HEK293 (cell line): ENCODE results near the gene ZDHHC14.
A peak's percentile ranks its signal among the peaks of the same experiment; 100 is the strongest.

Experiments used
- CTCF ChIA-PET: fragments of 350-600 bp; formaldehyde crosslinking; extraction: SDS; loops from one replicate; lab custom pipeline; 2021; ENCODE audit warnings: antibody characterized with exemption; lab: Yijun Ruan, JAX
- POLR2A ChIA-PET: fragments of 300-600 bp; formaldehyde crosslinking; extraction: SDS; loops from one replicate; lab custom pipeline; 2020; ENCODE audit warnings: antibody characterized with exemption, inconsistent platforms; lab: Yijun Ruan, JAX
- H3K27ac ChIP-seq: fragments of 200-500 bp; sonication (Bioruptor generic); 2 replicates; pipeline ENCODE4 v1.5.1; 2014; ENCODE audit warnings: low read depth, low read length, control low read depth, inconsistent platforms; ENCODE audit errors: extremely low read depth
- H3K36me3 ChIP-seq, 2 experiments: fragments of 200-500 bp in 1 of 2; sonication (Bioruptor generic) in 1 of 2; 1 replicate in 1 of 2; 2 replicates in 1 of 2; pipeline ENCODE4 v1.5.1; 2014 to 2017; ENCODE audit warnings: inconsistent platforms in 2 of 2, low read length in 2 of 2; ENCODE audit not compliant: control insufficient read depth in 2 of 2, insufficient read depth in 1 of 2
- H3K4me1 ChIP-seq: fragments of 200-500 bp; sonication (Bioruptor generic); 2 replicates; pipeline ENCODE4 v1.5.1; 2014; ENCODE audit warnings: mild to moderate bottlenecking, low read length, inconsistent platforms; ENCODE audit not compliant: control insufficient read depth, insufficient read depth
- H3K4me3 ChIP-seq: 2 replicates; pipeline ENCODE4 v1.5.1; 2011; ENCODE audit warnings: low read depth, mild to moderate bottlenecking, control low read depth, low read length, moderate library complexity
- H3K9me3 ChIP-seq: fragments of 200-500 bp; sonication (Bioruptor generic); 2 replicates; pipeline ENCODE4 v1.5.1; 2014; ENCODE audit warnings: low read depth, low read length, inconsistent platforms; ENCODE audit not compliant: control insufficient read depth, insufficient read depth
- GLIS2 ChIP-seq: fragments of 450-650 bp; formaldehyde crosslinking; IDR thresholded peaks from 2 replicates; pipeline ENCODE4 v1.5.1; 2016; ENCODE audit warnings: missing biosample characterization, missing genetic modification characterization
- KLF1 ChIP-seq: fragments of 450-650 bp; formaldehyde crosslinking; IDR thresholded peaks from 2 replicates; pipeline ENCODE4 v1.5.1; 2016; ENCODE audit warnings: missing biosample characterization, missing genetic modification characterization
- KLF7 ChIP-seq: fragments of 450-650 bp; formaldehyde crosslinking; IDR thresholded peaks from 2 replicates; pipeline ENCODE4 v1.5.1; 2016; ENCODE audit warnings: missing biosample characterization, missing genetic modification characterization, borderline replicate concordance
- MEIS1 ChIP-seq: sonication (generic); formaldehyde crosslinking; IDR thresholded peaks from 2 replicates; pipeline ENCODE4 v1.8.1; 2022; ENCODE audit warnings: missing genetic modification reagents, mild to moderate bottlenecking, borderline replicate concordance
- PATZ1 ChIP-seq: fragments of 450-650 bp; formaldehyde crosslinking; IDR thresholded peaks from 2 replicates; pipeline ENCODE4 v1.5.1; 2016; ENCODE audit warnings: missing biosample characterization, missing genetic modification characterization
- RBAK ChIP-seq: fragments of 450-650 bp; formaldehyde crosslinking; IDR thresholded peaks from 2 replicates; pipeline ENCODE4 v1.5.1; 2016; ENCODE audit warnings: missing biosample characterization, missing genetic modification characterization
- ZBTB8A ChIP-seq: fragments of 450-650 bp; formaldehyde crosslinking; IDR thresholded peaks from 2 replicates; pipeline ENCODE4 v1.5.1; 2016; ENCODE audit warnings: missing biosample characterization, missing genetic modification characterization
- ZFP3 ChIP-seq: fragments of 450-650 bp; formaldehyde crosslinking; IDR thresholded peaks from 2 replicates; pipeline ENCODE4 v1.5.1; 2016; ENCODE audit warnings: low read depth, missing biosample characterization, missing genetic modification characterization
- ZNF274 ChIP-seq, 2 experiments: fragments of 200-500 bp in 1 of 2; fragments of 450-650 bp in 1 of 2; sonication (Bioruptor generic) in 1 of 2; formaldehyde crosslinking in 1 of 2; IDR thresholded peaks; 2 replicates each; pipeline versions ENCODE4 v1.5.1 to v1.6.1; 2014 to 2016; ENCODE audit warnings: borderline replicate concordance in 1 of 2, inconsistent platforms in 1 of 2, low read length in 1 of 2, missing biosample characterization in 1 of 2, missing genetic modification characterization in 1 of 2
- ZNF426 ChIP-seq: fragments of 450-650 bp; formaldehyde crosslinking; IDR thresholded peaks from 2 replicates; pipeline ENCODE4 v1.5.1; 2017; ENCODE audit warnings: missing biosample characterization, missing genetic modification characterization, mild to moderate bottlenecking, inconsistent platforms, moderate library complexity
- ZNF571 ChIP-seq: fragments of 450-650 bp; formaldehyde crosslinking; IDR thresholded peaks from 2 replicates; pipeline ENCODE4 v1.5.0; 2017; ENCODE audit warnings: missing biosample characterization, missing genetic modification characterization
- ZNF626 ChIP-seq: fragments of 450-650 bp; sonication (Bioruptor Pico); formaldehyde crosslinking; IDR thresholded peaks from 2 replicates; pipeline ENCODE4 v1.5.1; 2018; ENCODE audit warnings: missing biosample characterization, missing genetic modification characterization, inconsistent platforms
- ZNF639 ChIP-seq: fragments of 450-650 bp; formaldehyde crosslinking; IDR thresholded peaks from 2 replicates; pipeline ENCODE4 v1.5.1; 2016; ENCODE audit warnings: missing biosample characterization, missing genetic modification characterization
- ZNF692 ChIP-seq: fragments of 450-650 bp; formaldehyde crosslinking; IDR thresholded peaks from 2 replicates; pipeline ENCODE4 v1.5.1; 2016; ENCODE audit warnings: missing biosample characterization, missing genetic modification characterization
- TF ChIP-seq, protein P1 (sequence below): fragments of 450-650 bp; formaldehyde crosslinking; IDR thresholded peaks from 2 replicates; pipeline ENCODE4 v1.5.1; 2016; ENCODE audit warnings: missing biosample characterization, missing genetic modification characterization
- TF ChIP-seq, protein P2 (sequence below): fragments of 450-650 bp; formaldehyde crosslinking; IDR thresholded peaks from 2 replicates; pipeline ENCODE4 v1.5.1; 2016; ENCODE audit warnings: missing biosample characterization, missing genetic modification characterization, borderline replicate concordance

Gene ZDHHC14

GRCh38 chr6:157522472-157522871, 141.5 kb downstream of the ZDHHC14 start (continued):
- TF ChIP-seq ZNF692 (tag by site-specific recombination) (no peak), ZFP3 (tag by site-specific recombination) (no peak), PATZ1 (tag by site-specific recombination) (no peak), MEIS1 (CRISPR knock-in tag) (no peak), ZNF274 (IDR thresholded peaks at IDR 0.05; ENCODE audit: low read length) (no peak), ZNF274 (tag by site-specific recombination; IDR thresholded peaks at IDR 0.05; ENCODE audit: borderline replicate concordance) (no peak)
- TF ChIP-seq, protein P1, sequence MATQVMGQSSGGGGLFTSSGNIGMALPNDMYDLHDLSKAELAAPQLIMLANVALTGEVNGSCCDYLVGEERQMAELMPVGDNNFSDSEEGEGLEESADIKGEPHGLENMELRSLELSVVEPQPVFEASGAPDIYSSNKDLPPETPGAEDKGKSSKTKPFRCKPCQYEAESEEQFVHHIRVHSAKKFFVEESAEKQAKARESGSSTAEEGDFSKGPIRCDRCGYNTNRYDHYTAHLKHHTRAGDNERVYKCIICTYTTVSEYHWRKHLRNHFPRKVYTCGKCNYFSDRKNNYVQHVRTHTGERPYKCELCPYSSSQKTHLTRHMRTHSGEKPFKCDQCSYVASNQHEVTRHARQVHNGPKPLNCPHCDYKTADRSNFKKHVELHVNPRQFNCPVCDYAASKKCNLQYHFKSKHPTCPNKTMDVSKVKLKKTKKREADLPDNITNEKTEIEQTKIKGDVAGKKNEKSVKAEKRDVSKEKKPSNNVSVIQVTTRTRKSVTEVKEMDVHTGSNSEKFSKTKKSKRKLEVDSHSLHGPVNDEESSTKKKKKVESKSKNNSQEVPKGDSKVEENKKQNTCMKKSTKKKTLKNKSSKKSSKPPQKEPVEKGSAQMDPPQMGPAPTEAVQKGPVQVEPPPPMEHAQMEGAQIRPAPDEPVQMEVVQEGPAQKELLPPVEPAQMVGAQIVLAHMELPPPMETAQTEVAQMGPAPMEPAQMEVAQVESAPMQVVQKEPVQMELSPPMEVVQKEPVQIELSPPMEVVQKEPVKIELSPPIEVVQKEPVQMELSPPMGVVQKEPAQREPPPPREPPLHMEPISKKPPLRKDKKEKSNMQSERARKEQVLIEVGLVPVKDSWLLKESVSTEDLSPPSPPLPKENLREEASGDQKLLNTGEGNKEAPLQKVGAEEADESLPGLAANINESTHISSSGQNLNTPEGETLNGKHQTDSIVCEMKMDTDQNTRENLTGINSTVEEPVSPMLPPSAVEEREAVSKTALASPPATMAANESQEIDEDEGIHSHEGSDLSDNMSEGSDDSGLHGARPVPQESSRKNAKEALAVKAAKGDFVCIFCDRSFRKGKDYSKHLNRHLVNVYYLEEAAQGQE: no peak

DNA sequence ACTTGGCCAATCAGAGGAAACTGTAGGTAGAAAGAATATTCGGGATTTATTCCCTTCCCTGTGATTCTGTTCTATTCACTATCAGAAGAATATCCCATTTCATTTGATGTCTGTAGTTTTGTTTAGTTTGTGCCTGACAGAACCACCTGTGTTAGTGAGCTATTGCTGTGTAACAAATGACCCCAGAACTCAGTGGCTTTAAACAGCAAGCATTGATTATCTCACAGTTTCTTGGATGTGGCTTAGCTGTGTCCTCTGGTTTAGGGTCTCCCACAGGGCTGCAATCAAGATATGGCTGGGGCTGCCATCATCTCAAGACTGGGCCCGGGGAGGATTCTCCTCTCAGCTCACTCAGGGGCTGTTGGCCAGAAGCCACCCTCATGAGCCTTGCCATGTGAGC, 143.7 kb downstream of the ZDHHC14 start:
- H3K9me3 ChIP-seq: no peaks in the 10 kb centered on the region
- TF ChIP-seq ZNF626 (tag by site-specific recombination) (no peak), RBAK (tag by site-specific recombination) (peak; percentile 89)
- CTCF ChIA-PET: no interaction called here

DNA sequence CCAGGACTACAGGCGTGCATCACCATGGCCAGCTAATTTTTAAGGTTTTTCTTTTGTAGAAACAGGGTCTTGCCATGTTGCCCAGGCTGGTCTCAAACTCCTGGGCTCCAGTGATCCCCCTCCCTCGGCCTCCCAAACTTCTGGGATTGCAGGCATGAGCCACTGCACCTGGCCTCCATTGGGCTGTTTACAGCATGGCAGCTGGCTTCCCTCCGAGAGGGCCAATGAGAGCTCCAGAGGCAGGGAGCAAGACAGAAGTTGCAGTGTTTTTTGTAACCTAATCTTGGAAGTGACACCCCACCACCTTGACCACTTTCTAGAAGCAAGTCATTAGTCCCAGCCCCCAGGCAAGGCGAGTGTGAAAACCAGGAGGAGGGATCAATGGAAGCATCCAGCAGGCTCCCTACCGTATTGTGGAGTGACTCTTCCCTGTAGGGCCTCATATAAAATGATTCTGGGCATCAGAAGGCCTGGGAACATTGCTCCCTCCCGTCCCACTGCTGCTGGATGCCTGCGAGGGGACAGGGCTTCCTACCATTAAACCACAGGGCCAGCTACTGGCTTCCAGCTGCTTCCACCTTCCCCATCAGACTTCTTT, 144.4 kb downstream of the ZDHHC14 start:
- H3K9me3 ChIP-seq: no peaks in the 10 kb centered on the region
- peaks cover 15% of the 10 kb centered on the region for H3K4me1 ChIP-seq
- no peak overlapping the region for H3K4me3 ChIP-seq
- H3K36me3 ChIP-seq: no peaks in the 10 kb centered on the region
- POLR2A ChIA-PET: no interaction called here
- H3K27ac ChIP-seq: no peak overlapping the region
- CTCF ChIA-PET: no interaction called here
- TF ChIP-seq GLIS2 (tag by site-specific recombination) (no peak), ZNF426 (tag by site-specific recombination) (no peak), KLF1 (tag by site-specific recombination) (no peak), KLF7 (tag by site-specific recombination) (no peak), ZBTB8A (no peak), ZNF571 (tag by site-specific recombination) (no peak), ZNF639 (tag by site-specific recombination) (no peak)
- TF ChIP-seq, protein P2, sequence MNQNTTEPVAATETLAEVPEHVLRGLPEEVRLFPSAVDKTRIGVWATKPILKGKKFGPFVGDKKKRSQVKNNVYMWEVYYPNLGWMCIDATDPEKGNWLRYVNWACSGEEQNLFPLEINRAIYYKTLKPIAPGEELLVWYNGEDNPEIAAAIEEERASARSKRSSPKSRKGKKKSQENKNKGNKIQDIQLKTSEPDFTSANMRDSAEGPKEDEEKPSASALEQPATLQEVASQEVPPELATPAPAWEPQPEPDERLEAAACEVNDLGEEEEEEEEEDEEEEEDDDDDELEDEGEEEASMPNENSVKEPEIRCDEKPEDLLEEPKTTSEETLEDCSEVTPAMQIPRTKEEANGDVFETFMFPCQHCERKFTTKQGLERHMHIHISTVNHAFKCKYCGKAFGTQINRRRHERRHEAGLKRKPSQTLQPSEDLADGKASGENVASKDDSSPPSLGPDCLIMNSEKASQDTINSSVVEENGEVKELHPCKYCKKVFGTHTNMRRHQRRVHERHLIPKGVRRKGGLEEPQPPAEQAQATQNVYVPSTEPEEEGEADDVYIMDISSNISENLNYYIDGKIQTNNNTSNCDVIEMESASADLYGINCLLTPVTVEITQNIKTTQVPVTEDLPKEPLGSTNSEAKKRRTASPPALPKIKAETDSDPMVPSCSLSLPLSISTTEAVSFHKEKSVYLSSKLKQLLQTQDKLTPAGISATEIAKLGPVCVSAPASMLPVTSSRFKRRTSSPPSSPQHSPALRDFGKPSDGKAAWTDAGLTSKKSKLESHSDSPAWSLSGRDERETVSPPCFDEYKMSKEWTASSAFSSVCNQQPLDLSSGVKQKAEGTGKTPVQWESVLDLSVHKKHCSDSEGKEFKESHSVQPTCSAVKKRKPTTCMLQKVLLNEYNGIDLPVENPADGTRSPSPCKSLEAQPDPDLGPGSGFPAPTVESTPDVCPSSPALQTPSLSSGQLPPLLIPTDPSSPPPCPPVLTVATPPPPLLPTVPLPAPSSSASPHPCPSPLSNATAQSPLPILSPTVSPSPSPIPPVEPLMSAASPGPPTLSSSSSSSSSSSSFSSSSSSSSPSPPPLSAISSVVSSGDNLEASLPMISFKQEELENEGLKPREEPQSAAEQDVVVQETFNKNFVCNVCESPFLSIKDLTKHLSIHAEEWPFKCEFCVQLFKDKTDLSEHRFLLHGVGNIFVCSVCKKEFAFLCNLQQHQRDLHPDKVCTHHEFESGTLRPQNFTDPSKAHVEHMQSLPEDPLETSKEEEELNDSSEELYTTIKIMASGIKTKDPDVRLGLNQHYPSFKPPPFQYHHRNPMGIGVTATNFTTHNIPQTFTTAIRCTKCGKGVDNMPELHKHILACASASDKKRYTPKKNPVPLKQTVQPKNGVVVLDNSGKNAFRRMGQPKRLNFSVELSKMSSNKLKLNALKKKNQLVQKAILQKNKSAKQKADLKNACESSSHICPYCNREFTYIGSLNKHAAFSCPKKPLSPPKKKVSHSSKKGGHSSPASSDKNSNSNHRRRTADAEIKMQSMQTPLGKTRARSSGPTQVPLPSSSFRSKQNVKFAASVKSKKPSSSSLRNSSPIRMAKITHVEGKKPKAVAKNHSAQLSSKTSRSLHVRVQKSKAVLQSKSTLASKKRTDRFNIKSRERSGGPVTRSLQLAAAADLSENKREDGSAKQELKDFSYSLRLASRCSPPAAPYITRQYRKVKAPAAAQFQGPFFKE (tag by site-specific recombination): no peak

More for the DNA sequence above, 143.7 kb downstream of the ZDHHC14 start:
- POLR2A ChIA-PET: no interaction called here
- Histone ChIP-seq H3K36me3 (no peaks in the 10 kb centered on the region), H3K4me1 (peaks cover 10% of the 10 kb centered on the region), H3K4me3 (no peak overlapping the region), H3K27ac (no peak overlapping the region)
